ENCODE results near the gene KRT86. TPM values are rescaled to one million over a fixed set of nuclear protein-coding genes. Genes with fewer than 3 reads are reported as not detected.

Gene KRT86
- total RNA-seq, 1 experiment from 2014 or later = 2.7 TPM

DNA sequence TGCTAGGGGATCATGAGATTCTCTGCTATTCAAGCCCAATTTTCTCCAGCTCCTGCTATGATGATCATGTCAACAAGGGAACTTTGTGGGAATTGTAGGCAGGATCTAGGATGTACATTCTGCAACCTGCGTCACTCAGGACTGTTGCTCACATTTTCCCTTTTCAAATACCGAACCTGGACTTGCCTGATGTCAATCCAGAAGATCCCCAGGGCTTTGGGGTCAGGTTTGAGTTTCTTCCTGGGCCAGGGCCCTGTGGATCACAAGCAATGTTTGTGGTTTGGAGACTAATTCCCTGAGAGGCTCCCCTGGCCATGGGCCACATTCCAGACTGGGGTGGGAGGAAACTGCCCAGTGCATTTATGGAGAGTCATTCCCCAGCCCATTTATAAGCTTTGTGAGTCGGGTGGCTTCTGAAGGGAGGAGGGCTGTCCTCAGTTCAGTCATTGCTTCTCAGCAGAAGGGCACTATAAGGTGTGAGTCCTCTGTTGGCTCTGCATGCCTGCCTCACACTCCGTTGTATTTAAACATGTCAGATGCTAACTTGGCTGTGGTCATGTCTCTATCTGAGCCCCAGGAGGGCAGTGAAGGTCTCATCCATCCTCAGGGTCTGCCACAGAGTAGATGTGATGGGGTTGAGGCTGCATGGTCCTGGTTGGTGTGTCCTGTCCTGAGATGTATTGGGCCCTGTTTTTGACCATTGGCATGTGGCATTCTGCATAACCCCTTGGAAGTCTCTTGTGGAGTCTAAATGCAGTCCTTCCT lies 6.5 kb downstream of the KRT86 start:
- H3K27ac ChIP-seq = peak overlapping the region; percentile 100
- no peaks in the 10 kb centered on the region for H3K27me3 ChIP-seq (ENCODE audit: insufficient read depth, low read depth)
- intact Hi-C loops (cut with micrococcal nuclease; ENCODE audit: unreplicated experiment) = loop anchor here (1.0 to 5.0 kb wide), 9 partner anchors 46 to 691 kb away; partner anchors contain the start of gene KRT80
- H3K79me2 ChIP-seq (ENCODE audit: low read depth) = no peaks in the 10 kb centered on the region
- no peak for TF ChIP-seq EZH2 (IDR thresholded peaks at IDR 0.05; ENCODE audit: low read depth)
- TF ChIP-seq, protein P1, sequence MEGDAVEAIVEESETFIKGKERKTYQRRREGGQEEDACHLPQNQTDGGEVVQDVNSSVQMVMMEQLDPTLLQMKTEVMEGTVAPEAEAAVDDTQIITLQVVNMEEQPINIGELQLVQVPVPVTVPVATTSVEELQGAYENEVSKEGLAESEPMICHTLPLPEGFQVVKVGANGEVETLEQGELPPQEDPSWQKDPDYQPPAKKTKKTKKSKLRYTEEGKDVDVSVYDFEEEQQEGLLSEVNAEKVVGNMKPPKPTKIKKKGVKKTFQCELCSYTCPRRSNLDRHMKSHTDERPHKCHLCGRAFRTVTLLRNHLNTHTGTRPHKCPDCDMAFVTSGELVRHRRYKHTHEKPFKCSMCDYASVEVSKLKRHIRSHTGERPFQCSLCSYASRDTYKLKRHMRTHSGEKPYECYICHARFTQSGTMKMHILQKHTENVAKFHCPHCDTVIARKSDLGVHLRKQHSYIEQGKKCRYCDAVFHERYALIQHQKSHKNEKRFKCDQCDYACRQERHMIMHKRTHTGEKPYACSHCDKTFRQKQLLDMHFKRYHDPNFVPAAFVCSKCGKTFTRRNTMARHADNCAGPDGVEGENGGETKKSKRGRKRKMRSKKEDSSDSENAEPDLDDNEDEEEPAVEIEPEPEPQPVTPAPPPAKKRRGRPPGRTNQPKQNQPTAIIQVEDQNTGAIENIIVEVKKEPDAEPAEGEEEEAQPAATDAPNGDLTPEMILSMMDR (conservative IDR thresholded peaks at IDR 0.05) = no peak
- BruUV-seq (replicated peaks) = no TSS peak
- H2AFZ ChIP-seq = no peak overlapping the region
- no peaks in the 10 kb centered on the region for H3K9me3 ChIP-seq (ENCODE audit: insufficient read depth, low read depth)
- ChIA-PET CTCF (interaction anchor here (0.7 to 3.7 kb wide), 5 partner anchors 28 to 605 kb away, joined by 3 to 23 read pairs (median 4); no protein-coding TSS in a partner anchor), POLR2A (ENCODE audit: unreplicated experiment) (interaction anchor here (0.5 to 4.0 kb wide), 20 partner anchors 13 to 646 kb away, joined by 3 to 51 read pairs (median 4); partner anchors contain the start of genes KRT80 and KRT83)
- peak; percentile 95 to 96 for DNase-seq
- no peaks in the 10 kb centered on the region for H4K20me1 ChIP-seq (ENCODE audit: insufficient read depth)
- H3K4me3 ChIP-seq = peak overlapping the region; percentile 40; the same call in 1 of the 2 replicates
- H3K36me3 ChIP-seq (ENCODE audit: low read depth) = no peaks in the 10 kb centered on the region
- H3K4me1 ChIP-seq (replicated peaks; ENCODE audit: insufficient read depth) = peaks cover 82% of the 10 kb centered on the region
- no peaks in the 10 kb centered on the region for H3K9me2 ChIP-seq (ENCODE audit: insufficient read depth)
- peaks cover 60% of the 10 kb centered on the region for H3F3A ChIP-seq (ENCODE audit: insufficient read depth, low read depth)
- H3K4me2 ChIP-seq = peak overlapping the region; percentile 84

DNA sequence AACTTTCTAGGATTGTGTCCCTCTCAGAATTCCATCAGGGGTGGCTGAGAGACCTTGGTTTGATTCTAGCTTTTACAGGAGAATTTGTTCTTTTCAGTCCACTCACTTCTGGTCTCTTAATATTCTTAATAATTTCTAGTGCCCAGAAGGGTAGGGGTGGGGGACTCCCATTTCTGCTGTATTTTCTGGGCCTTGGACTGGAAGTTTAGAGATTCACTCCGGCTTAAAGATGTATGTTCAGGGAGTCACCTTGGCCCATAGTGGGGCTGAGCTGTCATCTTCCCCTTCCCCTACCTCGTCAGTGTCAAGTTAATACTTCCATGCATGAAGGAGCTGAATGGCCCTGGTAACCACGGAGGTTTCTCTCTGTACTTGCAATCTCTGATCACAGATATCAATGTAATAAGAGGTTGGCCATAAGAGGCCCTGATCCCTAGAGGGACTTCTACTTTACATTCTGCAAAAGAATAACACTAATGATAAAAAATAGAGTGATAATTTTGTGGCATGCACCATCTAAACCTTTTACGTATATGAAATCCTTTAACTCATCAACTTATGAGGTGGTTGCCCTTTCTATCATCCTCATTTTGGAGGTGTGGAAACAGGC lies 10.2 kb downstream of the KRT86 start:
- Histone ChIP-seq H3K79me2 (ENCODE audit: low read depth) (peaks cover 3% of the 10 kb centered on the region; the same call in 1 of the 2 replicates), H4K20me1 (ENCODE audit: insufficient read depth) (no peaks in the 10 kb centered on the region), H3K27me3 (ENCODE audit: insufficient read depth, low read depth) (no peaks in the 10 kb centered on the region), H3K4me2 (peak overlapping the region; percentile 66), H2AFZ (no peak overlapping the region), H3F3A (ENCODE audit: insufficient read depth, low read depth) (peaks cover 43% of the 10 kb centered on the region), H3K27ac (peak overlapping the region; percentile 50), H3K4me1 (replicated peaks; ENCODE audit: insufficient read depth) (peaks cover 67% of the 10 kb centered on the region), H3K9me3 (ENCODE audit: insufficient read depth, low read depth) (no peaks in the 10 kb centered on the region), H3K9me2 (ENCODE audit: insufficient read depth) (no peaks in the 10 kb centered on the region), H3K4me3 (no peak overlapping the region), H3K36me3 (ENCODE audit: low read depth) (0 out of 2 replicates have a peak, but pooled peaks cover 3% of the 10 kb centered on the region)
- TF ChIP-seq EZH2 (IDR thresholded peaks at IDR 0.05; ENCODE audit: low read depth) = no peak
- ChIA-PET CTCF (no interaction called here), POLR2A (ENCODE audit: unreplicated experiment) (interaction anchor here (0.6 kb wide), 2 partner anchors 40 to 77 kb away, joined by 3 to 4 read pairs; no protein-coding TSS in a partner anchor)
- BruUV-seq (replicated peaks) = no TSS peak
- intact Hi-C loops (cut with micrococcal nuclease; ENCODE audit: unreplicated experiment) = loop anchor here (5.0 kb wide), 2 partner anchors 388 to 688 kb away; no protein-coding TSS in a partner anchor
- no peak for DNase-seq

DNA sequence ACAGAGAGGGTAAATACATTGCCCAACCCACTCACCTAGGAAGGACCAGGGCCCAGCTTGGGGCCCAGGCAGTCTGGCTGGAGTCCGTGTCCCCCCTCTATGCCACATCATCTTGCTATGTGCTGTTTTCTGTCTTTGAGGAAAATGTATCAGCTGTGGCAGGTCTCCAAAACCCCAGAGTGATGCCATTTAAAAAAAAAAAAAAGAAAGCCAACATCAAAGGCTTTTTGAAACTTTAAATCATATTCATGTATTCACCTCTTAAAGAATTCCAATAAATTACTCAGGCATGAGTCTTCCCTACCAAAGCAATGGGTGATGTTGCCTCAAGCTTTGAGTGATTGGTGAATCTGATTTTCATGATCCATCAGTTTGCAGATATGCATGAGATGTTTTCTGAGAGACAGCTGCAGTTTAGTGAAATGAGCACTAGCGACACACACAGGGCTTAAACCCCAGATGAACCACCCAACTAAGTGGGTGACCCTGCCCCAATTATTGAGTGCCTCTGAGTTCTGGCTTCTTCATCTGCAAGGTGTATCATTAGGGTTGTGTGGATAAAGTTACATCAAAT lies 10.8 kb downstream of the KRT86 start:
- intact Hi-C loops (cut with micrococcal nuclease; ENCODE audit: unreplicated experiment) = no loop called here
- ChIA-PET POLR2A (ENCODE audit: unreplicated experiment) (no interaction called here), CTCF (no interaction called here)
- H3K27ac ChIP-seq = peak overlapping the region; percentile 50
- peaks cover 38% of the 10 kb centered on the region for H3F3A ChIP-seq (ENCODE audit: insufficient read depth, low read depth)
- H3K79me2 ChIP-seq (ENCODE audit: low read depth) = peaks cover 3% of the 10 kb centered on the region; the same call in 1 of the 2 replicates
- TF ChIP-seq EZH2 (IDR thresholded peaks at IDR 0.05; ENCODE audit: low read depth) = no peak
- TF ChIP-seq, protein P1 (conservative IDR thresholded peaks at IDR 0.05) = no peak
- no peak overlapping the region for H2AFZ ChIP-seq
- H3K4me3 ChIP-seq = no peak overlapping the region
- H4K20me1 ChIP-seq (ENCODE audit: insufficient read depth) = no peaks in the 10 kb centered on the region
- no peaks in the 10 kb centered on the region for H3K27me3 ChIP-seq (ENCODE audit: insufficient read depth, low read depth)
- H3K9me3 ChIP-seq (ENCODE audit: insufficient read depth, low read depth) = no peaks in the 10 kb centered on the region
- no peaks in the 10 kb centered on the region for H3K9me2 ChIP-seq (ENCODE audit: insufficient read depth)
- BruUV-seq (replicated peaks) = no TSS peak
- 0 out of 2 replicates have a peak, but pooled peaks cover 3% of the 10 kb centered on the region for H3K36me3 ChIP-seq (ENCODE audit: low read depth)
- peak in 1 of 2 experiments; percentile 83 for DNase-seq
- H3K4me1 ChIP-seq (replicated peaks; ENCODE audit: insufficient read depth) = peaks cover 61% of the 10 kb centered on the region
- H3K4me2 ChIP-seq = peak overlapping the region; percentile 66

Data from PC-9 (cell line).